NCI-H2227 (cell line): ENCODE data around the gene MAP2K2.
"Not testable (repeated sequence)": the region's sequence is repeated elsewhere in the genome, so short reads cannot be mapped to it uniquely, and the experiment has no call there.

Source experiments
- DNase-seq: peaks from one replicate; lab custom pipeline; 2025; ENCODE audit not compliant: unreplicated experiment; lab: John Stamatoyannopoulos, UW

MAP2K2 gene

GRCh38 chr19:4134351-4134750 lies 10.4 kb upstream of the MAP2K2 start:
- no peak for DNase-seq

GRCh38 chr19:4130744-4131438 lies 7.0 kb upstream of the MAP2K2 start:
- DNase-seq: no peak

DNA sequence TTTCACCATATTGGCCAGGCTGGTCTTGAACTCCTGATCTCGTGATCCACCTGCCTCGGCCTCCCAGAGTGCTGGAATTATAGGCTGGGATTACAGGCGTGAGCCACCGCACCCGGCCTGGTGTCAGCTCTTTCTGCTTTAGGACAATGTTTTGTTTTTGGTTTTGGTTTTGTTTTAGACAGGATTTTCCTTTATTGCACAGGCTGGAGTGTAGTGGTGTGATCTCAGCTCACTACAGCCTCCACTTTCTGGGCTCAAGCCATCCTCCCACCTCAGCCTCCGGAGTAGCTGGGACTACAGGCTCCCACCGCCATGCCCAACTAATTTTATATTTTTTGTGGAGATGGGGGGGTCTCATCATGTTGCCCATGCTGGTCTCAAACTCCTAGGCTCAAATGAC lies 5.1 kb upstream of the MAP2K2 start:
- not testable (repeated sequence) for DNase-seq

DNA sequence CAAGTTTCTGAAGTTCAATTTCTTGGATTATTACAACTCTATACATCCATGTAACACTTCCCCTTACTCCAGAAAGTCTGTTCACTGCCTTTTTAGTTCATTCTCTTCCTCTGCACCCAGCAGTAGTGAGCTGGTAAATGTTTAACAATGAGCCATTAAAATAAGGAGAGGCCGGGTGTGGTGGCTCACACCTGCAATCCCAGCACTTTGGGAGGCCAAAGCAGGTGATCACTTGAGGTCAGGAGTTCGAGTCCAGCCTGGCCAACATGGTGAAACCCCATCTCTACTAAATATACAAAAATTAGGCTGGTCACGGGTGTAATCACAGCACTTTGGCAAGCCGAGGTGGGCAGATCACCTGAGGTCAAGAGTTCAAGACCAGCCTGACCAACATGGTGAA lies 3.4 kb upstream of the MAP2K2 start:
- not testable (repeated sequence) for DNase-seq

- DNase-seq: no peak
These were observed 716 bp upstream of the MAP2K2 start for GRCh38 chr19:4124638-4125037.

- no peak for DNase-seq
These were observed 1.4 kb downstream of the MAP2K2 start for GRCh38 chr19:4122480-4122879.

DNA sequence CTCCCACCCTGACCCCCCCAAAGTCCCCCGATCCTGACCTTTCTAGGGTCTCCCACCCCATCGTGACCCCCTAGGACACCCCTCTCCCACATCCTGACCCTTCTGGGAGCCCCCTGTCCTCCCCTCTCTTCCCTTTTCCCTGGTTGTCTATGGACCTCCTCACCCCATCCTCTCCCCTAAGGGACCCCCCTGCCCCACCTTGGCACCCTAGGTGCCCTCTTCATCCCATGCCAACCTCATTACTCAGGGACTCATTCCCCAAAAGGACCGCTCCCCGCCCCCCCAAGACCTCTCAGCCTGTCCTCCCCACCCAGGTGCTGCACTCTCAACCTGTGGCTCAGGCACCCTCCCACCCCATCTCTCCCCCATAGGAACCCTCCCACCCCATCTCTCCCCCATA lies 2.1 kb downstream of the MAP2K2 start:
- DNase-seq: no peak

GRCh38 chr19:4121273-4121612 lies 2.7 kb downstream of the MAP2K2 start:
- DNase-seq: no peak

GRCh38 chr19:4120559-4121272 lies 3.2 kb downstream of the MAP2K2 start:
- DNase-seq: no peak

DNA sequence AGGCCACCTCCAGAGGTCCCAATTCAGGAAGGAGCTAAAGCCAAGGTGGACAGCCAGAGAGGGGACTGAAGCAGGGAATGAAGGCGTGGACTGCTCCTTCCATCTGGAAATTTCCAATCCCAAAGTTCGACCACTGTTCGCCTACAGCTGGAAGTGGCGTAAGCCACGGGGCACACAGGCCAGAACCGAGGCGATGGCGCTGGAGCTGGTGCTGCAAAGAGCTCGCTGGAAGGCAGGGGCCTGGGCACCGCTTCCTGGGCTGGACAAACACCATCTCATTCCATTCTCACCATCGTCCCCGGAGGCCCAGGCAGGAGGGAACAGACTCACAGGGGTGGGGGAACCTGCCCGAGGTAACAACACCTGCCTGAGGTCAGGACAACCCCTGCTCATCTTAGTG lies 4.2 kb downstream of the MAP2K2 start:
- no peak for DNase-seq

- DNase-seq: no peak
These were observed 8.0 kb downstream of the MAP2K2 start for GRCh38 chr19:4115818-4116385.

- DNase-seq: no peak
These were observed 8.7 kb downstream of the MAP2K2 start for GRCh38 chr19:4115050-4115817.

- no peak for DNase-seq
These were observed 9.7 kb downstream of the MAP2K2 start for GRCh38 chr19:4114181-4114580.

GRCh38 chr19:4113398-4114088 lies 10.4 kb downstream of the MAP2K2 start:
- no peak for DNase-seq

GRCh38 chr19:4112367-4112766 lies 11.6 kb downstream of the MAP2K2 start:
- DNase-seq: no peak

- DNase-seq: no peak
These were observed 14.3 kb downstream of the MAP2K2 start for GRCh38 chr19:4109626-4109945.

DNA sequence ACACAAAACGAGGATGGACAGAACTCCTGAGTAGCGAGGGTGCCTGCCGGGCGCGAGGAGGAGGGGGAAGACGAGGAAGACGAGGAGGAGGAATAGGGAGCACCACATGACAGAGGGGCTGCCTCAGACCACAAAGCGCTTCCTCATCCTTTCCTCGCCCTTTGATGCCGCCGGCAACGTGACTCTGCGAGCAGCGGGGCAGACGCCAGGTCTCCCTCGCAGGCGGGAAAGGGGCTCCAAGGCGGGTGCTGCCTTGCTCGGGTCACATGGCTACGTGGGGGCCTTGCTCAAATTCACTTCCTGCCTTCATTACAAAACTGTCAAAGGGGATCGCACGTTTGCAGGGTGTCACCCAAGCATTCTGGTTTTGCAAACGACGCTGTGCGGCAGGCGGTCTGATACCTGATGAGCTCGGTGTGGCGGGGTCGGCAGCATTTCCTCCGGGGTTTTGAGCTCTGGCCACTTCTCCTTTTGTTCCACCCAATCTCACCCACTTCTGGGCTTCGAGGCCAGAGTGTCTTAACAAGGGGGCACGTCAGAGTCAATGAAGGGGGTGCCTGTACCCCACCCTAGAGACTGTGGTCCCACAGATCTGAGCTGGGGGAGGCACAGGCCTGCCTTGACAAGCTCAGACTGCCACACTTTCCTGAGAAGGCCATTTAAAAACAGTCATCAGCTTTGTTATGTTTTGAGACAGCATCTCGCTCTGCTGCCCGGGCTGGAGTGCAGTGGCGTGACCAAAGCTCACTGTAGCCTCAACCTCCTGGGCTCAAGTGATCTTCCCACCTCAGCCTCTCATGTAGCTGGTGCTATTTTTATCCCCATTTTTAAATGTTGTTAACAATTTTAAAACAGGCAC lies 14.9 kb downstream of the MAP2K2 start:
- no peak for DNase-seq

- DNase-seq: no peak
These were observed 20.9 kb downstream of the MAP2K2 start for GRCh38 chr19:4103080-4103433.

DNA sequence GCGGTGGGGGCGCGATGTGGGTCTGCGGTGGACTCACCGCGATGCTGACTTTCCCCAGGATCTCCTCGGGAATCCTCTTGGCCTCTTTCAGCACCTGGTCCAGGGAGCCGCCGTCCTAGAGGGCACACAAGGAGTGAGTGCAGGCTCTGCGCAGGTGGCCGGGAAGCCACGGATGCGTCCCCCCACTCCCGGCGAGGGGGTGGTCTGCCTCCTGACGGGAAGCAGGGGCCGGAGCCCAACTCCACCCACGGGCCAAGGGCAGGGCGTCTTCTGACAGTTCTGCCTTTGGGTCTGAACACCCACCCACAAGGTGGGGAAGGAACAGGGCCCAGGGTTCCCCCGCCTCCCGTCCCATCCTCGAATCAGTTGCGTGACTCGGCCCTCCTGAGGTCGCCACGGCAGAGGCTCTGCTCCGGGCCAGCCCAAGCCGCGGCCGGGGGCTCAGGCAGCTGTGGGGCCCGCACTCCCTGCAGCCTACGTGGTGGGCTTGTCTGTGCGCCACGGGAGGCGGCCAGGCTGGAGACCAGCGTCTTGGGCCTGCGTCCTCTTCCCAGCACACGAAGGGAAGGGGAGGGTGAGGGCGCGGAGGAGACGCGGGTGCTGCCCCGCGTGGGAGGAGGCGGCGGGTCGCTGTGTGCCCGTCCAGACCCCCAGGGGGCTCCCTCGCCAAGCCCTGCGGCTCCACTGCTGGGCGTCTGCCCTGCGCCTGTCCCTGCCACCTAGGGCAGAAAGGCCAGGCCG lies 21.4 kb downstream of the MAP2K2 start:
- DNase-seq: no peak

DNA sequence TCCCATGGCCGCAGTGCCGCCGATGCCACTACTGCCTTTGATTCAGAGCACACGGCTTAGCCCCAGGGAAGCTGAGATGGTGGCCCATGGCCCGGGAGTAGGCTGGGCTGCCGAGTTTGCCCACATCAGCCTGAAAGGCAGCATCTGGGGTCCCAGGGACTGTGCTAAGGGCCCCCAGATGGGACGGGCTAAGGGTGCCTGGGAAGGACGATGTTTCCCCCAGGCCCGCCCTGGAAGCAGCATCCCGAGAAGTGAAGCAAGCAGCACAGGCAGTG lies 22.5 kb downstream of the MAP2K2 start:
- DNase-seq: no peak
